H1 (cell line): Measurements from ENCODE around the gene CDC27. TPM values are rescaled to one million over a fixed set of nuclear protein-coding genes. Genes with fewer than 3 reads are reported as not detected.

Source experiments
- CEBPB ChIP-seq: IDR thresholded peaks from 2 replicates; pipeline ENCODE4 v1.6.1; 2012; ENCODE audit warnings: low read depth, low read length
- EGR1 ChIP-seq: IDR thresholded peaks from 2 replicates; pipeline ENCODE4 v1.6.1; 2011; ENCODE audit warnings: low read depth, low read length, borderline replicate concordance
- HDAC2 ChIP-seq, 2 experiments: fragments of 300-600 bp in 1 of 2; sonication (generic) in 1 of 2; IDR thresholded peaks; 2 replicates each; pipeline ENCODE4 v1.6.1; 2011 to 2012; ENCODE audit warnings: low read depth in 2 of 2, low read length in 2 of 2, mild to moderate bottlenecking in 2 of 2, moderate library complexity in 2 of 2, borderline replicate concordance in 1 of 2, inconsistent platforms in 1 of 2
- JUN ChIP-seq: IDR thresholded peaks from 2 replicates; pipeline ENCODE4 v1.6.1; 2011; ENCODE audit warnings: low read depth, mild to moderate bottlenecking, improper control_type of control experiment, low read length
- polyA plus RNA-seq, 7 experiments: library from polyadenylated mRNA; depleted of rRNA in 3 of 7; stranded (reverse) in 5 of 7; unstranded in 2 of 7; fragments of >200 nt in 5 of 7; fragments of 200-250 nt in 2 of 7; gene quantifications; 1 replicate in 5 of 7; 2 replicates in 1 of 7; 4 replicates in 1 of 7; pipeline versions ENCODE4 v1.2.1 to v1.2.3, GENCODE V29; 2011 to 2013; ENCODE audit warnings: missing spikeins in 2 of 7, mixed read lengths in 2 of 7
- total RNA-seq: library from RNA; stranded (reverse); fragmentation: NEBNext Ultra II Directional; extraction: Animal tissue kit (Norgen Biotek cat#: 25700); gene quantifications from 2 replicates; pipeline ENCODE4 v1.2.1, GENCODE V29; 2021

CDC27 gene
- total and polyA plus RNA-seq, 2 of the 8 experiments (the other 6 are each of a cell fraction or from before 2014, with no cell fraction given): 41.9 to 87.5 TPM

- no peak for TF ChIP-seq EGR1
- no peak for TF ChIP-seq CEBPB
- TF ChIP-seq HDAC2 (IDR thresholded peaks at IDR 0.05; ENCODE audit: borderline replicate concordance in 1 of 2, low read depth in 2 of 2, low read length in 2 of 2): no peak
- TF ChIP-seq JUN: no peak
- TF ChIP-seq, all 59 proteins: peak for 0
Observed at GRCh38 chr17:47219621-47220475, 30.8 kb upstream of the CDC27 start (continued).
